Measurements from ENCODE around the gene NRG3.

Gene NRG3

GRCh38 chr10:83007510-83007909, 1132.5 kb downstream of the NRG3 start:
- DNase-seq (ENCODE audit: low read depth) = no peak

GRCh38 chr10:83012866-83013265, 1137.9 kb downstream of the NRG3 start:
- DNase-seq (ENCODE audit: low read depth) = no peak

- DNase-seq (ENCODE audit: low read depth) = no peak
These were observed 1142.3 kb downstream of the NRG3 start for GRCh38 chr10:83017076-83017867.

- no peak for DNase-seq (ENCODE audit: low read depth)
These were observed 1148.7 kb downstream of the NRG3 start for GRCh38 chr10:83023662-83024061.
